ENCODE results near the gene SNTG2. TPM values are rescaled to one million over a fixed set of nuclear protein-coding genes. Genes with fewer than 3 reads are reported as not detected.

Gene SNTG2
- total and polyA plus RNA-seq, 9 donors: 0.17 to 5.7 (median 1.3) TPM; not detected in 1

GRCh38 chr2:1286929-1287328 is 336.3 kb downstream of the SNTG2 start:
- TF ChIP-seq POLR2A (IDR thresholded peaks at IDR 0.05): no peak
- TF ChIP-seq CTCF (IDR thresholded peaks at IDR 0.05): no peak
- TF ChIP-seq EP300 (IDR thresholded peaks at IDR 0.05): no peak
- Histone ChIP-seq H3K4me1 (ENCODE audit: insufficient read depth) (peaks cover 4% of the 10 kb centered on the region), H3K27me3 (no peaks in the 10 kb centered on the region), H3K36me3 (no peaks in the 10 kb centered on the region), H3K4me3 (no peak overlapping the region), H3K9me3 (no peaks in the 10 kb centered on the region), H3K27ac (no peak overlapping the region)
- 80 to 87% (median 80%) methylated on average over 4 of the region's 4 CpGs for WGBS, 3 donors
- intact Hi-C loops (cut with DNase I): no loop called here
- DNase-seq: no peak

DNA sequence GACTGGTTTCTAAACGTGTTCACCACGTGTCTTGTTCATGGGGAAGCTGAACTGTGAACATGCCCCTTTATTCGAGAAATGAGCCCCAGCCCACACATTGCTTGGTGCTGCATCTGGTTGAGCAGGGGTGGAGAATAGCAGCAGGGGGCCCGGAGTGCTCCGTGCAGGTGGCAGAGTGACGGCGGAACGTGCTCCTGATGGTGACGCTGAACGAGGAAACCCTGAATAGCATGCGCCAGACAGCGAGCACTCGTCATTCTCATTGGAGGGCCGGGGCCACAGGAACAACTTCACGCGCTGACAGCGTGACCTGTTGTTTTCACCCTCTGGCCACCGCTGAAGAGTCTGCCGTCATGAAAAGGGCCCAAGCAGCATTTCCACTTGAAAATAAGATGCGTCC is 336.8 kb downstream of the SNTG2 start:
- DNase-seq: no peak
- TF ChIP-seq POLR2A (IDR thresholded peaks at IDR 0.05) (no peak), EP300 (IDR thresholded peaks at IDR 0.05) (no peak), CTCF (IDR thresholded peaks at IDR 0.05) (no peak)
- intact Hi-C loops (cut with DNase I): no loop called here
- H3K36me3 ChIP-seq: no peaks in the 10 kb centered on the region
- peaks cover 4% of the 10 kb centered on the region for H3K4me1 ChIP-seq (ENCODE audit: insufficient read depth)
- WGBS, 3 donors: 90 to 94% (median 91%) methylated on average over 20 of the region's 20 CpGs
- H3K27ac ChIP-seq: no peak overlapping the region
- no peak overlapping the region for H3K4me3 ChIP-seq
- no peaks in the 10 kb centered on the region for H3K9me3 ChIP-seq
- H3K27me3 ChIP-seq: no peaks in the 10 kb centered on the region

DNA sequence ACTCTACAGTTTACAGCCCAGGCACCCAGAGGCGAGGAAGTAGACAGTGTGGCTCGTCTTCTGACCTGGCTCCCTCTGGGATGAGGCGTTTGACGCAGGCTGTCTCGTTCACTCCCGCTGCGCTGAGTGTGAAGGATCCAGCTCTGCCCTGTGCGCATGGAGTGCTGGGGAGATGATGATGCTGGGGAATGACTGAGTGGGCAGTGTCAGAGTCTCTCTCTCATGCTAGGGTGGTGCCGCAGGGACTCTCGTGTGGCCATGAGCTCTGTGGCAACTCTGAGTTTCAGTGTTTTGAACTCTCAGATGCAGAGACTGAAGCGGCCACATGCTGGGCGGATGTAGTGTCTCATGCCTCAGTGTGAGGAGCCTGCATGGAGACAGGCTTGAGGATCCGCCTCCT is 344.3 kb downstream of the SNTG2 start:
- no peaks in the 10 kb centered on the region for H3K27me3 ChIP-seq
- intact Hi-C loops (cut with DNase I): no loop called here
- no peaks in the 10 kb centered on the region for H3K36me3 ChIP-seq
- WGBS, 3 donors: 91 to 95% (median 93%) methylated on average over 13 of the region's 13 CpGs
- H3K9me3 ChIP-seq: no peaks in the 10 kb centered on the region
- no peaks in the 10 kb centered on the region for H3K4me1 ChIP-seq (ENCODE audit: insufficient read depth)
- DNase-seq: no peak
- TF ChIP-seq EP300 (IDR thresholded peaks at IDR 0.05): no peak
- TF ChIP-seq CTCF (IDR thresholded peaks at IDR 0.05): no peak
- no peak for TF ChIP-seq POLR2A (IDR thresholded peaks at IDR 0.05)
- no peak overlapping the region for H3K27ac ChIP-seq
- no peak overlapping the region for H3K4me3 ChIP-seq

DNA sequence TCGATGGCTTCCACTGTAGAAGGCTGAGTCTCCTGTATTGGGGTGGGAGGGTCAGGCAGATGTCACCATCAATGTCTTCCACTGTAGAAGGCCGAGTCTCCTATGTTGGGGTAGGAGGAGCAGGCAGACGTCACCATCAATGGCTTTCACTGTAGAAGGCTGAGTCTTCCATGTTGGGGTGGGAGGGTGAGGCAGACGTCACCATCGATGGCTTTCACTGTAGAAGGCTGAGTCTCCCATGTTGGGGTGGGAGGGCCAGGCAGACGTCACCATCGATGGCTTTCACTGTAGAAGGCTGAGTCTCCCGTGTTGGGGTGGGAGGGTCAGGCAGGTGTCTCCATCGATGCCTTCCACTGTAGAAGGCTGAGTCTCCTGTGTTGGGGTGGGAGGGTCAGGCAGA is 345.1 kb downstream of the SNTG2 start:
- no peaks in the 10 kb centered on the region for H3K4me1 ChIP-seq (ENCODE audit: insufficient read depth)
- intact Hi-C loops (cut with DNase I): no loop called here
- no peak for TF ChIP-seq POLR2A (IDR thresholded peaks at IDR 0.05)
- TF ChIP-seq EP300 (IDR thresholded peaks at IDR 0.05): no peak
- no peak for TF ChIP-seq CTCF (IDR thresholded peaks at IDR 0.05)
- H3K36me3 ChIP-seq: no peaks in the 10 kb centered on the region
- no peak overlapping the region for H3K4me3 ChIP-seq
- DNase-seq: no peak
- no peak overlapping the region for H3K27ac ChIP-seq
- no peaks in the 10 kb centered on the region for H3K27me3 ChIP-seq
- WGBS, 3 donors: 88 to 93% (median 88%) methylated on average over 9 of the region's 9 CpGs
- no peaks in the 10 kb centered on the region for H3K9me3 ChIP-seq
